GM12878 (cell line): ENCODE results near the gene MCM3. TPM values are rescaled to one million over a fixed set of nuclear protein-coding genes. Genes with fewer than 3 reads are reported as not detected.

ENCODE experiments used
- CBFB ChIP-seq: IDR thresholded peaks from 2 replicates; pipeline ENCODE4 v1.6.1; 2016; ENCODE audit warnings: antibody characterized with exemption, low read depth
- FOS ChIP-seq: IDR thresholded peaks from 3 replicates; pipeline ENCODE4 v1.6.1; 2011; ENCODE audit warnings: borderline replicate concordance; ENCODE audit not compliant: insufficient read length; ENCODE audit errors: extremely low read depth
- FOXK2 ChIP-seq: fragments of 450-650 bp; IDR thresholded peaks from 2 replicates; pipeline ENCODE4 v1.6.1; 2017; ENCODE audit warnings: mild to moderate bottlenecking, moderate library complexity
- HDAC2 ChIP-seq: fragments of 200-600 bp; sonication (generic); IDR thresholded peaks from 2 replicates; pipeline ENCODE4 v1.6.1; 2017
- JUND ChIP-seq: IDR thresholded peaks from 2 replicates; pipeline ENCODE4 v1.6.1; 2012; ENCODE audit warnings: low read depth, mild to moderate bottlenecking, low read length, improper control_type of control experiment, moderate library complexity
- KDM1A ChIP-seq: fragments of 200-600 bp; sonication (generic); IDR thresholded peaks from 2 replicates; pipeline ENCODE4 v1.6.1; 2016; ENCODE audit warnings: borderline replicate concordance
- MTA3 ChIP-seq: IDR thresholded peaks from 2 replicates; pipeline ENCODE4 v1.6.1; 2012; ENCODE audit warnings: low read length, inconsistent platforms, borderline replicate concordance
- NFYA ChIP-seq: IDR thresholded peaks from 2 replicates; pipeline ENCODE4 v1.6.1; 2011; ENCODE audit warnings: low read depth, mild to moderate bottlenecking, low read length, improper control_type of control experiment, borderline replicate concordance
- NR2C2 ChIP-seq: IDR thresholded peaks from 2 replicates; pipeline ENCODE4 v1.6.1; 2011; ENCODE audit warnings: borderline replicate concordance, low read depth; ENCODE audit not compliant: control insufficient read depth, insufficient read length
- RUNX3 ChIP-seq: IDR thresholded peaks from 2 replicates; pipeline ENCODE4 v1.6.1; 2012; ENCODE audit warnings: low read length, inconsistent platforms
- SIN3A ChIP-seq: IDR thresholded peaks from 2 replicates; pipeline ENCODE4 v1.6.1; 2012; ENCODE audit warnings: low read depth, low read length, improper control_type of control experiment
- SMAD1 ChIP-seq: fragments of 450-650 bp; IDR thresholded peaks from 2 replicates; pipeline ENCODE4 v1.6.1; 2018; ENCODE audit warnings: mild to moderate bottlenecking, low read depth; ENCODE audit not compliant: partially characterized antibody
- SMAD5 ChIP-seq: IDR thresholded peaks from 2 replicates; pipeline ENCODE4 v1.6.1; 2016; ENCODE audit warnings: antibody characterized with exemption, low read depth
- ZNF24 ChIP-seq: fragments of 450-650 bp; IDR thresholded peaks from 2 replicates; pipeline ENCODE4 v1.6.1; 2017; ENCODE audit warnings: antibody characterized with exemption, mild to moderate bottlenecking
- ZNF384 ChIP-seq: IDR thresholded peaks from 2 replicates; pipeline ENCODE4 v1.6.1; 2012; ENCODE audit warnings: low read depth, mild to moderate bottlenecking, low read length, improper control_type of control experiment, borderline replicate concordance
- ZNF622 ChIP-seq: fragments of 450-650 bp; IDR thresholded peaks from 2 replicates; pipeline ENCODE4 v1.6.1; 2017; ENCODE audit warnings: mild to moderate bottlenecking, inconsistent platforms
- ZSCAN29 ChIP-seq: fragments of 450-650 bp; IDR thresholded peaks from 2 replicates; pipeline ENCODE4 v1.6.1; 2017; ENCODE audit warnings: mild to moderate bottlenecking, moderate library complexity
- polyA plus RNA-seq, 11 experiments: library from polyadenylated mRNA; depleted of rRNA in 4 of 11; unstranded in 6 of 11; stranded (reverse) in 5 of 11; fragments of >200 nt; fragmentation: Nextera tagmentation in 4 of 11; fragmentation: Illumina TruSeq in 1 of 11; extraction: Ambion mirVana in 4 of 11; extraction: Trizol in 1 of 11; gene quantifications; 1 replicate in 1 of 11; 2 replicates in 10 of 11; pipeline versions ENCODE4 v1.2.1 to v1.2.3, GENCODE V29; 2011 to 2016; ENCODE audit warnings: inconsistent platforms in 2 of 11, missing spikeins in 2 of 11, low read depth in 1 of 11
- total RNA-seq, 4 experiments: library from RNA; depleted of rRNA in 3 of 4; stranded (reverse); fragments of >200 nt in 3 of 4; fragmentation: Illumina TruSeq in 1 of 4; extraction: Trizol in 1 of 4; gene quantifications; 2 replicates each; pipeline versions ENCODE4 v1.2.1 to v1.2.3, GENCODE V29; 2013 to 2021
- TF ChIP-seq, protein P1 (sequence below): IDR thresholded peaks from 2 replicates; pipeline ENCODE4 v1.6.1; 2012; ENCODE audit warnings: mild to moderate bottlenecking, low read depth, low read length
- TF ChIP-seq, protein P2 (sequence below): fragments of 450-650 bp; formaldehyde crosslinking; IDR thresholded peaks from 2 replicates; pipeline ENCODE4 v1.4.0; 2020; ENCODE audit warnings: mild to moderate bottlenecking, moderate library complexity
- TF ChIP-seq, protein P3 (sequence below): IDR thresholded peaks from 2 replicates; pipeline ENCODE4 v1.6.1; 2011; ENCODE audit warnings: borderline replicate concordance, low read depth, mild to moderate bottlenecking, moderate library complexity, mixed read lengths, low read length; ENCODE audit not compliant: insufficient read depth; ENCODE audit errors: extremely low read length
- TF ChIP-seq, protein P4 (sequence below): fragments of 450-650 bp; conservative IDR thresholded peaks from 2 replicates; pipeline ENCODE4 v1.6.1; 2017; ENCODE audit warnings: mild to moderate bottlenecking, moderate library complexity

The MCM3 gene
- total and polyA plus RNA-seq, 10 of the 15 experiments (the other 5 are each of a cell fraction or from before 2014, with no cell fraction given) = 74.1 to 265 (median 214) TPM

DNA sequence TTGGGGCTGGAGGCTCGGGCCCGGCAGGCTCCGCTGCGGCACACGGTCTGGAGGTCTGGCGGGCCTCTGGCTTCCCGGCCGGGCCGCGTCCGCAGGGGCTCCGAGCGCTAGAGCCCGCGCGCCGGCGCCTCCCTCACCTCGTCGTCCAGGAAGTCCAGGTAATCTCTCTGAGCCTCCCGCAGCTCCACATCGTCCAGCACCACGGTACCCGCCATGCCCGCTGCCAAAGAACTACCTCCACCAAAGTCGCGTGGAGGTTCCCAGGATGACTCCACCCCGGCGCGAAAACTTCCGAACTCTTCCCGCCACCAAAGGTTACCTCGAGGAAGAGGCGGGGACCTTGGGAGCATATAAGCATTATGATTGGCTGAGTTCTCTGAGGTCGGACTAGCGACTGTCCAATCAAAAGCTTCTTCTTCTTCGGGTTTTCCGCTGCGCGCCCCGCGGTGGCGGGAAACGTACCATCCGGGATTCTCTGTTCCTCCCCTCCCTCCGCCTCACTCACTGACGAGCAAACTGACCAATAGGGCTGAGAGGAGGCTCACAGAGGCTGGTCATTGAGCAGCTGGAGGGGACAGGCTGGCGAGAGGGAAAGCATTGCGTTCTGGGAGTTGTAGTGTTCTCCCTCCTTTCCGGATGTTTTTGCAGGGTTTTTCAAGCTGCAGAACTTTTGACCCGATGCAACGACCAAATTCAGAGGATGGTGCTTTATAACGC lies at the start of gene MCM3 (continued):
- TF ChIP-seq, protein P1, sequence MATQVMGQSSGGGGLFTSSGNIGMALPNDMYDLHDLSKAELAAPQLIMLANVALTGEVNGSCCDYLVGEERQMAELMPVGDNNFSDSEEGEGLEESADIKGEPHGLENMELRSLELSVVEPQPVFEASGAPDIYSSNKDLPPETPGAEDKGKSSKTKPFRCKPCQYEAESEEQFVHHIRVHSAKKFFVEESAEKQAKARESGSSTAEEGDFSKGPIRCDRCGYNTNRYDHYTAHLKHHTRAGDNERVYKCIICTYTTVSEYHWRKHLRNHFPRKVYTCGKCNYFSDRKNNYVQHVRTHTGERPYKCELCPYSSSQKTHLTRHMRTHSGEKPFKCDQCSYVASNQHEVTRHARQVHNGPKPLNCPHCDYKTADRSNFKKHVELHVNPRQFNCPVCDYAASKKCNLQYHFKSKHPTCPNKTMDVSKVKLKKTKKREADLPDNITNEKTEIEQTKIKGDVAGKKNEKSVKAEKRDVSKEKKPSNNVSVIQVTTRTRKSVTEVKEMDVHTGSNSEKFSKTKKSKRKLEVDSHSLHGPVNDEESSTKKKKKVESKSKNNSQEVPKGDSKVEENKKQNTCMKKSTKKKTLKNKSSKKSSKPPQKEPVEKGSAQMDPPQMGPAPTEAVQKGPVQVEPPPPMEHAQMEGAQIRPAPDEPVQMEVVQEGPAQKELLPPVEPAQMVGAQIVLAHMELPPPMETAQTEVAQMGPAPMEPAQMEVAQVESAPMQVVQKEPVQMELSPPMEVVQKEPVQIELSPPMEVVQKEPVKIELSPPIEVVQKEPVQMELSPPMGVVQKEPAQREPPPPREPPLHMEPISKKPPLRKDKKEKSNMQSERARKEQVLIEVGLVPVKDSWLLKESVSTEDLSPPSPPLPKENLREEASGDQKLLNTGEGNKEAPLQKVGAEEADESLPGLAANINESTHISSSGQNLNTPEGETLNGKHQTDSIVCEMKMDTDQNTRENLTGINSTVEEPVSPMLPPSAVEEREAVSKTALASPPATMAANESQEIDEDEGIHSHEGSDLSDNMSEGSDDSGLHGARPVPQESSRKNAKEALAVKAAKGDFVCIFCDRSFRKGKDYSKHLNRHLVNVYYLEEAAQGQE = no peak
- TF ChIP-seq FOXK2 (no peak), ZNF24 (no peak), SMAD5 (no peak; the same call in 1 of the 2 replicates), MTA3 (no peak), CBFB (no peak; the same call in none of the 2 replicates), ZSCAN29 (no peak), NFYA (no peak; the same call in 1 of the 2 replicates), HDAC2 (no peak), NR2C2 (no peak), JUND (no peak), RUNX3 (peak; percentile 44), FOS (peak; percentile 67), ZNF622 (no peak), KDM1A (no peak), SMAD1 (no peak), ZNF384 (no peak), SIN3A (peak; percentile 75; the same call in 1 of the 2 replicates)
- TF ChIP-seq, protein P2, sequence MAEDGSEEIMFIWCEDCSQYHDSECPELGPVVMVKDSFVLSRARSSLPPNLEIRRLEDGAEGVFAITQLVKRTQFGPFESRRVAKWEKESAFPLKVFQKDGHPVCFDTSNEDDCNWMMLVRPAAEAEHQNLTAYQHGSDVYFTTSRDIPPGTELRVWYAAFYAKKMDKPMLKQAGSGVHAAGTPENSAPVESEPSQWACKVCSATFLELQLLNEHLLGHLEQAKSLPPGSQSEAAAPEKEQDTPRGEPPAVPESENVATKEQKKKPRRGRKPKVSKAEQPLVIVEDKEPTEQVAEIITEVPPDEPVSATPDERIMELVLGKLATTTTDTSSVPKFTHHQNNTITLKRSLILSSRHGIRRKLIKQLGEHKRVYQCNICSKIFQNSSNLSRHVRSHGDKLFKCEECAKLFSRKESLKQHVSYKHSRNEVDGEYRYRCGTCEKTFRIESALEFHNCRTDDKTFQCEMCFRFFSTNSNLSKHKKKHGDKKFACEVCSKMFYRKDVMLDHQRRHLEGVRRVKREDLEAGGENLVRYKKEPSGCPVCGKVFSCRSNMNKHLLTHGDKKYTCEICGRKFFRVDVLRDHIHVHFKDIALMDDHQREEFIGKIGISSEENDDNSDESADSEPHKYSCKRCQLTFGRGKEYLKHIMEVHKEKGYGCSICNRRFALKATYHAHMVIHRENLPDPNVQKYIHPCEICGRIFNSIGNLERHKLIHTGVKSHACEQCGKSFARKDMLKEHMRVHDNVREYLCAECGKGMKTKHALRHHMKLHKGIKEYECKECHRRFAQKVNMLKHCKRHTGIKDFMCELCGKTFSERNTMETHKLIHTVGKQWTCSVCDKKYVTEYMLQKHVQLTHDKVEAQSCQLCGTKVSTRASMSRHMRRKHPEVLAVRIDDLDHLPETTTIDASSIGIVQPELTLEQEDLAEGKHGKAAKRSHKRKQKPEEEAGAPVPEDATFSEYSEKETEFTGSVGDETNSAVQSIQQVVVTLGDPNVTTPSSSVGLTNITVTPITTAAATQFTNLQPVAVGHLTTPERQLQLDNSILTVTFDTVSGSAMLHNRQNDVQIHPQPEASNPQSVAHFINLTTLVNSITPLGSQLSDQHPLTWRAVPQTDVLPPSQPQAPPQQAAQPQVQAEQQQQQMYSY (CRISPR knock-in tag) = no peak
- TF ChIP-seq, protein P3, sequence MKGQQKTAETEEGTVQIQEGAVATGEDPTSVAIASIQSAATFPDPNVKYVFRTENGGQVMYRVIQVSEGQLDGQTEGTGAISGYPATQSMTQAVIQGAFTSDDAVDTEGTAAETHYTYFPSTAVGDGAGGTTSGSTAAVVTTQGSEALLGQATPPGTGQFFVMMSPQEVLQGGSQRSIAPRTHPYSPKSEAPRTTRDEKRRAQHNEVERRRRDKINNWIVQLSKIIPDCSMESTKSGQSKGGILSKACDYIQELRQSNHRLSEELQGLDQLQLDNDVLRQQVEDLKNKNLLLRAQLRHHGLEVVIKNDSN = no peak
- TF ChIP-seq, protein P4, sequence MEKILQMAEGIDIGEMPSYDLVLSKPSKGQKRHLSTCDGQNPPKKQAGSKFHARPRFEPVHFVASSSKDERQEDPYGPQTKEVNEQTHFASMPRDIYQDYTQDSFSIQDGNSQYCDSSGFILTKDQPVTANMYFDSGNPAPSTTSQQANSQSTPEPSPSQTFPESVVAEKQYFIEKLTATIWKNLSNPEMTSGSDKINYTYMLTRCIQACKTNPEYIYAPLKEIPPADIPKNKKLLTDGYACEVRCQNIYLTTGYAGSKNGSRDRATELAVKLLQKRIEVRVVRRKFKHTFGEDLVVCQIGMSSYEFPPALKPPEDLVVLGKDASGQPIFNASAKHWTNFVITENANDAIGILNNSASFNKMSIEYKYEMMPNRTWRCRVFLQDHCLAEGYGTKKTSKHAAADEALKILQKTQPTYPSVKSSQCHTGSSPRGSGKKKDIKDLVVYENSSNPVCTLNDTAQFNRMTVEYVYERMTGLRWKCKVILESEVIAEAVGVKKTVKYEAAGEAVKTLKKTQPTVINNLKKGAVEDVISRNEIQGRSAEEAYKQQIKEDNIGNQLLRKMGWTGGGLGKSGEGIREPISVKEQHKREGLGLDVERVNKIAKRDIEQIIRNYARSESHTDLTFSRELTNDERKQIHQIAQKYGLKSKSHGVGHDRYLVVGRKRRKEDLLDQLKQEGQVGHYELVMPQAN = peak; percentile 98
